ENCODE results near the gene STPG3. TPM values are rescaled to one million over a fixed set of nuclear protein-coding genes. Genes with fewer than 3 reads are reported as not detected.

STPG3 gene
- total and polyA plus RNA-seq, 2 of the 13 experiments (the other 11 are each of a cell fraction or from before 2014, with no cell fraction given) = not detected

GRCh38 chr9:137205126-137206069, 45.7 kb upstream of the STPG3 start, which contains the start of the genes NDOR1 and TMEM203 (continued):
- TF ChIP-seq ZNF101 (CRISPR knock-in tag; IDR thresholded peaks at IDR 0.05; ENCODE audit: borderline replicate concordance, low read depth) (no peak), ZMYM4 (CRISPR knock-in tag; IDR thresholded peaks at IDR 0.05) (0 out of 2 replicates have a peak, but pooled peaks have one; percentile 17), ZNF570 (CRISPR knock-in tag; IDR thresholded peaks at IDR 0.05; ENCODE audit: borderline replicate concordance) (no peak), HMG20A (CRISPR knock-in tag; IDR thresholded peaks at IDR 0.05; ENCODE audit: borderline replicate concordance) (no peak), ZNF543 (CRISPR knock-in tag; IDR thresholded peaks at IDR 0.05) (0 out of 2 replicates have a peak, but pooled peaks have one; percentile 34), JUND (CRISPR knock-in tag; IDR thresholded peaks at IDR 0.05) (no peak), SRSF1 (optimal IDR thresholded peaks at IDR 0.05; ENCODE audit: low read depth, low read length) (no peak), IKZF5 (CRISPR knock-in tag; IDR thresholded peaks at IDR 0.05) (peak; percentile 76; the same call in 1 of the 2 replicates), ZNF501 (CRISPR knock-in tag; IDR thresholded peaks at IDR 0.05) (peak; percentile 95), BRCA1 (CRISPR knock-in tag; IDR thresholded peaks at IDR 0.05) (no peak), GFI1 (CRISPR knock-in tag; IDR thresholded peaks at IDR 0.05; ENCODE audit: borderline replicate concordance) (no peak; the same call in 1 of the 2 replicates), FOXJ3 (CRISPR knock-in tag; IDR thresholded peaks at IDR 0.05; ENCODE audit: borderline replicate concordance) (no peak), ZNF580 (CRISPR knock-in tag; IDR thresholded peaks at IDR 0.05; ENCODE audit: borderline replicate concordance, low read depth) (peak; percentile 63; the same call in 1 of the 2 replicates), ZNF670 (CRISPR knock-in tag; IDR thresholded peaks at IDR 0.05; ENCODE audit: borderline replicate concordance) (peak; percentile 32; the same call in 1 of the 2 replicates), HOXA3 (CRISPR knock-in tag; IDR thresholded peaks at IDR 0.05) (peak; percentile 98), FOSL2 (CRISPR knock-in tag; IDR thresholded peaks at IDR 0.05) (peak; percentile 14; the same call in 1 of the 2 replicates), SMAD9 (CRISPR knock-in tag; IDR thresholded peaks at IDR 0.05) (no peak), GTF2F1 (IDR thresholded peaks at IDR 0.05; ENCODE audit: low read length) (no peak), ZNF850 (CRISPR knock-in tag; conservative IDR thresholded peaks at IDR 0.05) (0 out of 2 replicates have a peak, but pooled peaks have one; percentile 70), ZBTB21 (CRISPR knock-in tag; IDR thresholded peaks at IDR 0.05) (no peak), SRF (IDR thresholded peaks at IDR 0.05; ENCODE audit: low read depth, low read length) (peak; percentile 70; the same call in 1 of the 2 replicates), ZNF589 (CRISPR knock-in tag; conservative IDR thresholded peaks at IDR 0.05) (0 out of 2 replicates have a peak, but pooled peaks have one; percentile 68), KDM6A (CRISPR knock-in tag; IDR thresholded peaks at IDR 0.05; ENCODE audit: low read depth) (no peak), ZBTB14 (CRISPR knock-in tag; IDR thresholded peaks at IDR 0.05) (peak; percentile 37; the same call in 1 of the 2 replicates), ATF5 (CRISPR knock-in tag; IDR thresholded peaks at IDR 0.05; ENCODE audit: low read depth) (no peak), MEIS1 (CRISPR knock-in tag; IDR thresholded peaks at IDR 0.05; ENCODE audit: borderline replicate concordance) (peak; percentile 62; the same call in 1 of the 2 replicates)

All from HepG2 (cell line).